Smooth muscle cell (in vitro differentiated cells): ENCODE results near the gene BCAS1. TPM values are rescaled to one million over a fixed set of nuclear protein-coding genes. Genes with fewer than 3 reads are reported as not detected.

Source experiments
- DNase-seq: peaks from one replicate; lab custom pipeline; 2025; ENCODE audit not compliant: unreplicated experiment; lab: John Stamatoyannopoulos, UW
- H2AFZ ChIP-seq: fragments of 200-600 bp; sonication (generic); 2 replicates; pipeline ENCODE4 v1.6.0; 2016; ENCODE audit warnings: antibody characterized with exemption, low read depth, mild to moderate bottlenecking
- H3F3A ChIP-seq: fragments of 200-600 bp; sonication (generic); 2 replicates; pipeline ENCODE4 v1.6.0; 2017; ENCODE audit warnings: antibody characterized with exemption, low read depth
- H3K27ac ChIP-seq: fragments of 200-600 bp; sonication (generic); 2 replicates; pipeline ENCODE4 v1.5.1; 2016; ENCODE audit warnings: low read depth, mild to moderate bottlenecking
- H3K27me3 ChIP-seq: fragments of 200-600 bp; sonication (generic); 2 replicates; pipeline ENCODE4 v1.6.1; 2016; ENCODE audit warnings: low read depth, mild to moderate bottlenecking
- H3K36me3 ChIP-seq: fragments of 200-600 bp; sonication (generic); 2 replicates; pipeline ENCODE4 v1.5.1; 2016; ENCODE audit warnings: low read depth
- H3K4me1 ChIP-seq: fragments of 200-600 bp; sonication (generic); 2 replicates; pipeline ENCODE4 v1.5.1; 2016; ENCODE audit warnings: low read depth
- H3K4me2 ChIP-seq: fragments of 200-600 bp; sonication (generic); 2 replicates; pipeline ENCODE4 v1.6.0; 2016; ENCODE audit warnings: mild to moderate bottlenecking
- H3K4me3 ChIP-seq: fragments of 200-600 bp; sonication (generic); 2 replicates; pipeline ENCODE4 v1.5.1; 2016; ENCODE audit warnings: mild to moderate bottlenecking
- H3K79me2 ChIP-seq: fragments of 200-600 bp; sonication (generic); 2 replicates; pipeline ENCODE4 v1.6.0; 2016; ENCODE audit warnings: low read depth, mild to moderate bottlenecking
- H3K9ac ChIP-seq: fragments of 200-600 bp; sonication (generic); 2 replicates; pipeline ENCODE4 v1.6.0; 2016; ENCODE audit warnings: low read depth
- H3K9me3 ChIP-seq: fragments of 200-600 bp; sonication (generic); replicated peaks from 2 replicates; pipeline ENCODE4 v1.5.1; 2016; ENCODE audit warnings: low read depth
- H4K20me1 ChIP-seq: fragments of 200-600 bp; sonication (generic); 2 replicates; pipeline ENCODE4 v1.6.0; 2016; ENCODE audit warnings: low read depth
- CTCF ChIP-seq: fragments of 200-600 bp; sonication (generic); IDR thresholded peaks from 2 replicates; pipeline ENCODE4 v1.5.1; 2017; ENCODE audit warnings: borderline replicate concordance, mild to moderate bottlenecking, antibody characterized with exemption; ENCODE audit not compliant: insufficient read depth, poor library complexity, severe bottlenecking
- WGBS: methylation state at CpG from one replicate; pipeline ENCODE4 v1.1.7; 2016; ENCODE audit warnings: low lambda C conversion rate; 5-methylcytosine and 5-hydroxymethylcytosine counted together
- polyA plus RNA-seq: library from polyadenylated mRNA; unstranded; fragments of >200 nt; fragmentation: Nextera tagmentation; extraction: Ambion mirVana; gene quantifications from 2 replicates; pipeline ENCODE4 v1.2.1, GENCODE V29; 2016
- total RNA-seq: library from RNA; depleted of rRNA; stranded (reverse); fragments of >200 nt; gene quantifications from 2 replicates; pipeline ENCODE4 v1.2.3, GENCODE V29; 2014

The BCAS1 gene
- total and polyA plus RNA-seq, 2 experiments from 2014 or later: 0.09 to 0.15 TPM

DNA sequence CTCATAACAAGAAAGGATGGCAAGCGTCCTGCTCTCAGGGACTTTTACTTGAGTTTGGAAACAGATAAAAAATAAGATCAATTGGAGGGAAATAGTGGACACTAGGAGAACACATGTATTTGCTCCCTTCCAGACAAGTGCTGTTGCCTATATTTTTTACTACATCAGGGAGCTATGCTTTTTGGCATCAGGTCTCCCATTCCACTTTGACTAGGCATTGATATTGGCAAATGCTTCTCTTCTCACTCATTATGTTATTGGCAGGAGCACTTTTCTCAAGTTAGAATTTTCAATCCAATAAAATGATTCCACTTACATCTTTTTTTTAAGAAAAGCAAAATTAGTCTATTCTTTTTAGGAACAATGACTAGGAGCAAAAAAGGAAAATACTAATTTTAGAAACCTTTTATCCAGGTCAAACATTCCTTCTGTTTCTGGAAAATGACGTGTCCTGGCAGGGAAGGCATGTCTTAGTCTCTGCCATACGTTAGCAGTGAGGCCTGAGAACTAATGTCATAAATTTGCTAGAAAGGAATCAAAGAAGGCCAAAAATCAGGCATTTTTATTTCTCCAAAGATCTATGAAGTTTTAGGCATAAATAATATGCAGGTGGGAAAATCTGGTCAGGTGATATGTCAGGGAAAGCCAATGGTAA, 21.4 kb downstream of the BCAS1 start:
- Histone ChIP-seq H3F3A (no peaks in the 10 kb centered on the region), H4K20me1 (no peaks in the 10 kb centered on the region), H3K36me3 (no peaks in the 10 kb centered on the region), H3K9me3 (no peaks in the 10 kb centered on the region), H3K4me3 (no peak overlapping the region), H3K9ac (no peak overlapping the region), H3K27me3 (no peaks in the 10 kb centered on the region), H3K4me1 (no peaks in the 10 kb centered on the region), H3K27ac (peak overlapping the region; percentile 29), H3K79me2 (no peaks in the 10 kb centered on the region), H3K4me2 (no peak overlapping the region), H2AFZ (no peak overlapping the region)
- TF ChIP-seq CTCF: no peak
- no peak for DNase-seq
- WGBS: 86% methylated on average over 3 of the region's 3 CpGs

DNA sequence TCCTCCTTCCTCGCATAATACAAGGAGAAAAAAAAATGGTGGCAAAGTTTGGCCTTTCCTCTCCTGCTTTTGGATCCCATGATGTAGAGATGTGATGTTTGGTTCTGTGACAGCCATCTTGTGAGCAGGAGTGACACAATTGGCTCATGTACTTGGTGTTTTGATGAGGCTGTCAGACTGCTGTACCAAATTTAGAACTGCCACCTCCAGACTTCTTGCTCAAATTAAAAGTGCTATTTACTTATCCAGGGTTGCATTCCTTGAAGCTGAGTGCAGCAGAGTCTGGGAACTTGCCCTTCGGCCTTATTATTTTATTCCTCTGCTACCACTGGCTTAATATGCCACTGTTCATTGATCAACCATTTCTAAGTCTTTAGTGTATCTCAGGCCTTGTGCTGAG, 21.9 kb downstream of the BCAS1 start:
- no peak for DNase-seq
- Histone ChIP-seq H4K20me1 (no peaks in the 10 kb centered on the region), H3K4me1 (no peaks in the 10 kb centered on the region), H3K79me2 (no peaks in the 10 kb centered on the region), H3K4me2 (no peak overlapping the region), H3K4me3 (no peak overlapping the region), H2AFZ (no peak overlapping the region), H3K9ac (no peak overlapping the region), H3K36me3 (no peaks in the 10 kb centered on the region), H3K27ac (peak overlapping the region; percentile 29), H3K27me3 (no peaks in the 10 kb centered on the region), H3K9me3 (no peaks in the 10 kb centered on the region), H3F3A (no peaks in the 10 kb centered on the region)
- 87% methylated on average over 2 of the region's 2 CpGs for WGBS
- no peak for TF ChIP-seq CTCF

DNA sequence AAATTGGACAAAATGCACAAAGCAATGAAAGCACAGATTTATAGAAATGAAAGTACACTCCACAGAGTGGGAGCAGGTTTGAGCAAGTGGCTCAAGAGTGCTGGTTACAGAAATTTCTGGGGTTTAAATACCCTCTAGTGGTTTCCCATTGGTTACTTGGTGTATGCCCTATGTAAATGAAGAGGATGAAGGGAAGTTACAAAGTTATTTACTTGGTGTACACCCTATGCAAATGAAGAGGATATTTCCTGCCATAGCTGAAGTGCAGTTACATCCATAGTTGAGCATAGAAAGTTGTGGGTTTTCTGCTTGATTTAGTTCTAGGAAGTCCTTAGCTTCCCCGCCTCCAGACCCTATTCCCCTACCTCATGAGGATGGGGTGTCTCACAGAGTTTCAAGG, 22.7 kb downstream of the BCAS1 start:
- H3K36me3 ChIP-seq: no peaks in the 10 kb centered on the region
- H3K4me3 ChIP-seq: no peak overlapping the region
- H3F3A ChIP-seq: no peaks in the 10 kb centered on the region
- H3K27ac ChIP-seq: no peak overlapping the region
- no peaks in the 10 kb centered on the region for H3K4me1 ChIP-seq
- H2AFZ ChIP-seq: no peak overlapping the region
- no peak for TF ChIP-seq CTCF
- WGBS: 85% methylated on average over 1 of the region's 1 CpG
- no peaks in the 10 kb centered on the region for H4K20me1 ChIP-seq
- H3K79me2 ChIP-seq: no peaks in the 10 kb centered on the region
- H3K4me2 ChIP-seq: no peak overlapping the region
- no peaks in the 10 kb centered on the region for H3K9me3 ChIP-seq
- no peak for DNase-seq
- H3K27me3 ChIP-seq: no peaks in the 10 kb centered on the region
- no peak overlapping the region for H3K9ac ChIP-seq

DNA sequence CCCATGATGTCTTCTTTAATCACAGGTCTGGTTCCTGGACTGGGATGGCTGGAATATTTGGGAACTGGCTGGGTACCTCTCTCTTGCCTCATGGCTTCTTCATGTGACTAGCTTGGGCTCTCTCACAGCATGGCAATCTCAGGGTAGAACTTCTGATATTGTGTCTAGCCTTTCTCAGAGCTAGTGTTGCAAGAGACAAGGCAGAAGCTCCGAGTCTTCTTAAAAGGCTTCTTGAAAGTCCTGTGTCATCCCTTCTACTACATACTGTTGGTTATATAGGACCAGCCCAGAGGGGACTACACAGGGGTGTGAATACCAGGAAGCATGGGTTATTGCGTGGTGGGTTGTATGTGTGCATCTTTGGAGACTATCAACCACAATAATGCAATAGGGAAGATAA, 23.3 kb downstream of the BCAS1 start:
- Histone ChIP-seq H3K9ac (no peak overlapping the region), H3K36me3 (no peaks in the 10 kb centered on the region), H3K79me2 (no peaks in the 10 kb centered on the region), H3K27me3 (no peaks in the 10 kb centered on the region), H3K4me3 (no peak overlapping the region), H3K9me3 (no peaks in the 10 kb centered on the region), H3K4me2 (no peak overlapping the region), H3K27ac (no peak overlapping the region), H4K20me1 (no peaks in the 10 kb centered on the region), H3F3A (no peaks in the 10 kb centered on the region), H3K4me1 (no peaks in the 10 kb centered on the region), H2AFZ (no peak overlapping the region)
- DNase-seq: no peak
- 93% methylated on average over 2 of the region's 2 CpGs for WGBS
- TF ChIP-seq CTCF: no peak
